CD4-positive, alpha-beta T cell treated with Interleukin-10 for 1 hour (primary cell): ENCODE results near the gene PRDM2.
"Not testable (repeated sequence)": the region's sequence is repeated elsewhere in the genome, so short reads cannot be mapped to it uniquely, and the experiment has no call there.

ENCODE experiments used
- DNase-seq: peaks from one replicate; pipeline ENCODE4 v3.0.0-alpha.2; 2020

PRDM2 gene, protein sequence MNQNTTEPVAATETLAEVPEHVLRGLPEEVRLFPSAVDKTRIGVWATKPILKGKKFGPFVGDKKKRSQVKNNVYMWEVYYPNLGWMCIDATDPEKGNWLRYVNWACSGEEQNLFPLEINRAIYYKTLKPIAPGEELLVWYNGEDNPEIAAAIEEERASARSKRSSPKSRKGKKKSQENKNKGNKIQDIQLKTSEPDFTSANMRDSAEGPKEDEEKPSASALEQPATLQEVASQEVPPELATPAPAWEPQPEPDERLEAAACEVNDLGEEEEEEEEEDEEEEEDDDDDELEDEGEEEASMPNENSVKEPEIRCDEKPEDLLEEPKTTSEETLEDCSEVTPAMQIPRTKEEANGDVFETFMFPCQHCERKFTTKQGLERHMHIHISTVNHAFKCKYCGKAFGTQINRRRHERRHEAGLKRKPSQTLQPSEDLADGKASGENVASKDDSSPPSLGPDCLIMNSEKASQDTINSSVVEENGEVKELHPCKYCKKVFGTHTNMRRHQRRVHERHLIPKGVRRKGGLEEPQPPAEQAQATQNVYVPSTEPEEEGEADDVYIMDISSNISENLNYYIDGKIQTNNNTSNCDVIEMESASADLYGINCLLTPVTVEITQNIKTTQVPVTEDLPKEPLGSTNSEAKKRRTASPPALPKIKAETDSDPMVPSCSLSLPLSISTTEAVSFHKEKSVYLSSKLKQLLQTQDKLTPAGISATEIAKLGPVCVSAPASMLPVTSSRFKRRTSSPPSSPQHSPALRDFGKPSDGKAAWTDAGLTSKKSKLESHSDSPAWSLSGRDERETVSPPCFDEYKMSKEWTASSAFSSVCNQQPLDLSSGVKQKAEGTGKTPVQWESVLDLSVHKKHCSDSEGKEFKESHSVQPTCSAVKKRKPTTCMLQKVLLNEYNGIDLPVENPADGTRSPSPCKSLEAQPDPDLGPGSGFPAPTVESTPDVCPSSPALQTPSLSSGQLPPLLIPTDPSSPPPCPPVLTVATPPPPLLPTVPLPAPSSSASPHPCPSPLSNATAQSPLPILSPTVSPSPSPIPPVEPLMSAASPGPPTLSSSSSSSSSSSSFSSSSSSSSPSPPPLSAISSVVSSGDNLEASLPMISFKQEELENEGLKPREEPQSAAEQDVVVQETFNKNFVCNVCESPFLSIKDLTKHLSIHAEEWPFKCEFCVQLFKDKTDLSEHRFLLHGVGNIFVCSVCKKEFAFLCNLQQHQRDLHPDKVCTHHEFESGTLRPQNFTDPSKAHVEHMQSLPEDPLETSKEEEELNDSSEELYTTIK (N-terminal part only)

DNA sequence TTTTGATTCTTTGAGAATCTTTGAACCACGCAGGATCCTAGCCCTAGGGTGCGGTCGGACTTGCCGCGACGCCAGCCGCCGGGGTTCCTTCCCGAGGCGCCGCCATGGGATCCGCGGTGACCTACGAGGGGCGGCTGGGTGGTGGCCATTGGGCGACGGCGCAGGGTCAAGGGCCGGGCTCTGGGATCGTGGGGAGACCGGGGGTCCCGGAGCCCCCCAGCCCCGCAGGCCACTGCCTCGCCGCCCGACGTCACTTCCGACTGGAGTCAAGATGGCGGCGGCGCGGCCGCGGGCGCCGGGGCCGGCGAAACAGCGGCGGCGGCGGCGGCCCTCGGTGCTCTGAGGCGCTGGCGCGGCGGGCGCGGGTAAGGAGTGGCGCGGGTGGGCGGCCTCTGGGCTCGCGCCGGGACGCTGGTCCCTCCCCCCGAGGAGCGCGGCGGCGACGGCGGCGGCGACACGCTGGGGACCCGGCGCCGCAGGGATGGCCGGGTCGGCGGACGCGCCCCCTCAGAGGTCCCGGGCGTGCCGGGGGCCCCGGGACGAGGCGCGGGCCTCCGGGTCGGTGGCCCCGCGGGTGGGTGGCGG is at the start of gene PRDM2:
PRDM2 (plus strand) TSS at position 253 of the 585 bp plus-strand sequence. CDS start 15,418 bp downstream, outside the sequence.
- peak; percentile 75 for DNase-seq

DNA sequence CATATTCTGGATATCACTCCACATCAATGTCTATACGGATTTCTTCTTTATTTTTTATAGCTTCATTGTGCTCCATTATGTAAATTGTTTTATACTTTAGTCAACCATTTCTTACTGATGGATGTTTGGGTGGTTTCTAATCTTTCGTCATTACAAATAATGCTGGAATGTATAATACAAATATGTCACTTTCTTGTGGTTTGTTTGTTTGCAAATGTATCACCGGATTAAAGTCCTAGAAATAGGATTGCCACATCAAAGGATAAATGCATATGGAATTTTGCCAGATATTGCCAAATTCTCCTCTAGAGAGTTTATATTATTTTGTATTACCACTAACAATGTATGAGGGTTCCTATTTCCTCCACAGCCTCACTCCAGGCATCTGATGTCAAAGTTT is 48.7 kb upstream of the PRDM2 start:
- no peak for DNase-seq

DNA sequence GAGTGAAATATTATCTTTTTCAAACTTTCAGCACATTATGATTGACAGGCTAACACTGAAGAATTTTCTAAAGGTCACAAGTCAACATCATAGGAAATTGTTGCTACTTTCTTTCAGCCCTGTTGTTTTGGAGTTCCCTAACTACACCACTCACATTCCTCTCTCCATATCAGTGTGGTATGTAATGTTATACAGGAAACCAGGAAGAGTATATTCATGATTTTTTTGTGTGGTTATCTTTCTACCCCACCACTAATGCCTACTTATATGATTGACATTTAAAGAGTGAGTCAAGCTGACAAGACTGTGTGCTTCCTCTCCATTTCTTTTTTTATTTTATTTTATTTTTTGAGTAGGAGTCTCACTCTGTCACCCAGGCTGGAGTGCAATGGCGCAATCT is 47.8 kb upstream of the PRDM2 start:
- no peak for DNase-seq

DNA sequence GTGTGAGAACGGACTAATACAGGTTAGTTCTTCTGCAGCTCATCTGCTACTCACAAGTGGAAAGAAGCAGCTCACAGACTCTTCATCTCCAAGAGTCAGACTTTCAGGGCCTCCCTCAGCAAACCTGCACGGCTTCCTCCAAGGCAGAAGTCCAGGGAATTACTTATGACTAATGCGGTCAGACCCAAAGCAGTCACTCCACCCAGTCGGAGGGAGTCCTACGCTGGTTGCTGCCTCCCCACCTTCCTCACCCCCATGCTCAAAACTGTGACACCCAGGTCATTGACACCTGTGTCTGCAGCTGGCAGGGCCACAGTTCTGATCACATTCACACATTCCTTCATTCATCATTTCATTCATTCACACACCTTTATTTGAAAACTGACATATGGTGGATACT is 38.4 kb upstream of the PRDM2 start:
- DNase-seq: no peak

DNA sequence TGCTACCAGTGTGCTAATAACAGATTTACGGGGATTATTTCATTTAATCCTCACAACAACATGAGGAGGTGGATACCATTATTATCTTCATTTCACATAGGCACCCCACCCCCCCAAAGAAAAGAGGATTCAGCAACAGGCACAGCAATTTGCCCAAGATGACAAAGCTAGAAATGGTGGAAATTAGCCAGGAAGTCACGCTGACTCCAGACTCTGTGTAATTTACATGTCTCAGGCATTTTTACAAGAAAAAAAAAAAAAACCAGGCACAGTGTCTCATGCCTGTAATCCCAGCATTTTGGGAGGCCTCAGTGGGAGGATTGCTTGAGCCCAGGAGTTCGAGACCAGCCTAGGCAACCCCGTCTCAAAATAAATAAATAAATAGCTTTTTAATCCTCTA is 37.5 kb upstream of the PRDM2 start:
- no peak for DNase-seq

DNA sequence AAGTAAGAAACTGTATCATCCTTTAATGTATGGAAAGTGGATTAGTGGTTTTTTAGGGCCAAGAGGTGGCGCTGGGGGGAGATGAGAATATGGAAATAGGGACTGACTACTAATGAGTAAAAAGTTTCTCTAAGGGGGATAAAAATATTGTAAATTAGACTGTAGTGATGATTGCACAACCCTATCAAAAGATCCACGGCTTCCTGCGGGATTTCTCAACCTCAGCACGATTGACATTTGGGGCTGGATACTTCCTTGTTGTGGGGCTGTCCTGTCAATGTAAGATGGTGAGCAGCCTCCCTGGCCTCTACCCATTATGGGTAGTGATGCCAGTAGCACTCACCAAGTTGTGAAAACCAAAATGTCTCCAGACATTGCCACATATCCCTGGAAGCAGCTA is 36.0 kb upstream of the PRDM2 start:
- DNase-seq: no peak

DNA sequence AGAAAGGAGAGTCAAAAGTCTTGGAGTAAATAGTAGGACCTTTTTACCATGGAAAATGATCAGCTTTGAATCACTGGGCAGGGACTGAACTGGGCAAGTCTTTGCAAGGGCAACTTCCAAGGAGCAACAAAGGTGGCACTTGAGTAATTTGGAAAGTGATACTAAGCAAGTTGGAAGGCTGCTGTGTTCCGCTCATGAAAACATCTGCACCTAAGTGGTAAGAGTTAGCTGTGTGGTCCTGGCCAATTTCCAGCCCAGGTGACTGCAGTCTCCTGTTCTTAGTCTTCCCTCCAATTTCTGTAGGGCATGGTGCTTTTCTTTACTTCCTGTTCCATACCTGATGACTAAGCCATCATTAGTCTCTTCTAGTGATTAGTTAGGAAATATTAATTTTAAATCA is 35.5 kb upstream of the PRDM2 start:
- no peak for DNase-seq

DNA sequence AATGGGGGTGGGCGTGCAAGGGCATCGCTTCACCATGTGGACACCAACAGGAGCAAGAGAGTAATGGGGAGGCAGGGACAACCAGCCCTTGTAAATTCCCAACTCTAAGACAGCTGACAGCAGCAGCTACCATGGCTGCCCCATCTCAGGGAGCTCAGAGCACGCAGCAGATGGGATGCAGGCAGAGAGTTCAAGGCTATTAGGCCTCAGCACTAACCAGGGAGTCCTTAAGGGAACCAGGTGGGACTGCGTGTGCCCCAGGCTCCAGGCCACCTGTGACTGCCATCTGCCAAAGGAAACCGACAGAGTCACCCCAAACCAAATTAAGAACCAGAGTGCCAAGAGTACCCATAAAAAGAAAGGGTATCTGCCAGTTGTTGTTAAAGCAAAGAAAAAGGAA is 33.7 kb upstream of the PRDM2 start:
- DNase-seq: no peak

DNA sequence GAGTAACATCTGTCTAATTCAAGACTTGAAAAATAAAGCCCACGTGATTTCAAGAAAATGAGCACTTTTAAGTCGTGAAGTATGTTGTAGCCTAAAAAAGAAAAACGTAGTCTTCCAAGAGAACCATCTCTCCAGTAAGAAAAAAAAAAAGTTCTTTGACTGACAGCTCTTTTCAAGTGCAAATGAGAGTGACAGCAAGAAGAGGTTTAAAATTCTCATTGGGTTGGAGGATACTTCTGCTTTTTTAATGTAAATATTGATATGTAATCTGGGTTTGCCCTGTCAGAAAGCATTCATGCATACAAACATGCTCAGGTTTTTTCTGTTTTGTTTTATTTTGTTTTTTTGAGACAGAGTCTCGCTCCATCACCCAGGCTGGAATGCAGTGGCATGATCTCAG is 32.3 kb upstream of the PRDM2 start:
- DNase-seq: no peak

DNA sequence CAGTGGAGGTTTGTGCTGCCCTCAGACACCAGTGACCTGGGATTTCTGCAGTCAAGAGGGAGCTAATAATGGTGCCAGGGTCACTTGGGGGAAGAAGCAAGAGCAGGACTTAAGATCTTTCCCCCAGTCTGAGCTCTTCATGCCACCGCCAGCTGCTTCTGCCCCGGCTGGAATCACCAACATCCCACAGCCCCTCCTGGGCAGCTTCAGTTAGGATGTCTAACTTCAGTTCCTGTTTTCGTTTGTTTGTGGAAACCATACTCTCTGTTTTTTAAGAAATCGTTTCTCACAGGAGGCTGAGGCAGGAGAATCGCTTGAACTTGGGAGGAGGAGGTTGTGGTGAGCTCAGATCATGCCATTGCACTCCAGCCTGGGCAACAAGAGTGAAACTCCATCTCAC is 25.6 kb upstream of the PRDM2 start:
- no peak for DNase-seq

DNA sequence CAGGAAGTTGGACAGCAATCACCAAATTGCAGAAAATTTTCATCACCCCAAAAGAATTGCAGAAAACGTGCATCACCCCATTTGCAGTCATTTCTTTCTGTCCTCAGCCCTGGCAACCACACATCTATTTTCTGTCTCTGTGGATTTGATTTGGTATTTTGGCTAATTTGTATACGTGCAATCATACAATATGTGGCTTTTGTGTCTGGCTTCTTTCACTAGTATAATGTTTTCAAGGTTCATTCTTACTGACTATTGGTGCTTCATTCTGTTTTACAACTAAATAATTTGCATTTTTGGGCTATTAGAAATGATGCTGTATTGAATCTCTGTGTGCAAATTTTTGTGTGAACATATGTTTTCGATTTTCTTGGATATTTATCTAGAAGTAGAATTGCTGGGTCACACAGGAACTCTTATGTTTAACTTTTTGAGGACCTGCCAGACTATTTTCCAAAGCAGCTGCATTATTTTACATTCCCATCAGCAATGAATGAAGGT is 24.8 kb upstream of the PRDM2 start:
- no peak for DNase-seq

DNA sequence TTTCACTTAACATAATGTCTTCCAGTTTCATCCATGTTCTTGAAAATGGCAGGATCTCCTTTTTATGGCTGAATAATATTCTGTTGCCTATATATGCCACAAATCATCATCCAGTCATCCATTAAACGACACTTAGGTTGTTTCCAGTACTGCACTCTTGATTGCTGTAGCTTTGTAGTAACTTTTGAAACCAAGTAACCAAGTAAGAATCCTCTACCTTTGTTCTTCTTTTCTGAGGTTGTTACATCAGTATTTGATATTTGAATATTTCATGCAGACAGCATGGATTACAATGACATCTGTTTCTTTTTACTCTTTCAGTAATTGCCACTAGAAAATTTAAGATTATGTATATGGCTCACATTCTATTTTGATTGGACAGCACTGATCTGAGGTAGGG is 22.1 kb upstream of the PRDM2 start:
- DNase-seq: no peak

DNA sequence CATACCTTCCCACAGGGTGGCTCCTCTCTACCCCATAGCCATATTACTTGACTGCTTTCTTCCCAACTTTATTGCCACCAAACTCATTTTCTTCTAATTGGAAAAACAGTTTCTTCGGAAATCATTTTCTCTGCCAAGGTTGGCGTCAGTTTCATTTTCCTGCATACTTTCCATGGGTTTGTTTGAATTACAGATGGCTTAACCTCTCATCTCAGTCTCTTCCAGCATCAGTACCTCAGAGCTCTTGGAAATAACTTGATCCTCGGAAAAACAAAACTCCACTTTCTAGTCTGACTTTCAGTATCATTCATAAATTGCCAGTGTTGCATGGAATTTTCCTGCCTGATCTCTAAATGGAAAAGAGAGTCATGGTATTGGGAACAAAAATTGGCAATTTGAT is 20.3 kb upstream of the PRDM2 start:
- DNase-seq: no peak

DNA sequence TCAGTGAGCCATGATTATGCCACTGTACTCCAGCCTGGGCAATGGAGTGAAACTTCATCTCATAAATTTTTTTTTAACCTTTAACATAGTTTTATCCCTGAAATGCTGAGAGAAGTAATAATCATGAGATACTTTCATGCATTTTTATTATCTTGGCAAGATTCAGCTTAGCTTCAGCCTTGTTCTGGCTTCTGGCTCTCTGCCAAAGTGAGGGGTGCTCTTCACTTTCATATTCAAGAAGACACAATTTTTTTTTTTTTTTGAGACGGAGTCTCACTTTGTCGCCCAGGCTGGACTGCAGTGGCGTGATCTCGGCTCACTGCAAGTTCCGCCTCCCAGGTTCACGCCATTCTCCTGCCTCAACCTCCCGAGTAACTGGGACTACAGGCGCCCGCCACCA is 19.4 kb upstream of the PRDM2 start:
- DNase-seq: not testable (repeated sequence)

DNA sequence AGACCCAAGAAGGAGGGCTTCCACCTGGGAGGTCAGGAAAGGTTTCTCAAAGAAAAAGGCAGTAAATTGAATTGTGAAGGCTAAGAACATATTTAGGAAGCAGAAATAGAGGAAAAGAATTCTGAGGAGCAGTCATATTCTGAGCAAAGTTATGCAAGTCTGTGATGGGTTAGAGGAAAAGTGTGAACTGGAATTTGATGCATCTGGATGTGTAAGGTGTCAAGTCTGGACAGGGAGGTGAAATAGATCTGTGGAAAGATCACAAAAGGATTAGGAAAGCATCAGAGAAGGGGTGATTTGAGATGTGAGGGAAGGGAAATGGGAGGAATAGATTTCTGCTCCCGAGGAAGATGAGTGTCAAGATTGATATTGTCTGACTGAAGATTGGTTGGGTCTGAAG is 18.1 kb upstream of the PRDM2 start:
- no peak for DNase-seq

DNA sequence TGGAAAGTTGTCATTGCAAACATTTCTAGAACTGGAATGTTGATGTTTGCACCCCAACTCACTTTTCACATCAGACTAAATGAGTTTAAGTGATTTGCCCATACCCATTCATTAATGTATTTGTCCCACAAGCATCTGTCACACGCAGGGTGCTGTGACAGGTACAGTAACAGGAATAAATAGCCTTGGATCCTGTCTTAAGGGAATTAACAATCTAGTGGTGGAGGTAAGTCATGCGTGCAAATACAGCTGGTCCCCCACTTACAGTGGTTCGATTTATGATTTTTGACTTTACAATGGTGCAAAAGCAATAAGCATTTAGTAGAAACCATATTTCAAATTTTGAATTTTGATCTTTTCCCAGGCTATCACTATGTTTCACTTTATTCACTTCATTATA is 17.5 kb upstream of the PRDM2 start:
- no peak for DNase-seq

DNA sequence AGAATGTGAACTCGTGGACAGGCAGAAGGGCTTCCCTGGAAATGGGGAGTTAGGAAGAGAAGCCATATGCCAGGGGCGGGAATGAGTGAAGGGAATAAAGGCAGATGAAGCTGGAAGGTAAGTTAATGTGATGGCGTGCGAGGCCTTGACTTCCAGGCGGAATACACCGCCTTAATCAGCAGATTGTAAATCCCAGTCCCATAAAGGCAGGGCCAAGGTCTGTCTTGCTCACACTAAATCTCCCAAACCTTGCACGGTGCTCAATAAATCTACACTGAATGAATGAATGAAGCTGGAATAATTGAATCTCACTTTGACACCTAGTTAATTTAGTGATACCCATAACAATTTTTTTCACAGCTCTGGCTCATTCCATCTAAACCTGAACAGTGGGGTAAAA is 16.8 kb upstream of the PRDM2 start:
- no peak for DNase-seq

DNA sequence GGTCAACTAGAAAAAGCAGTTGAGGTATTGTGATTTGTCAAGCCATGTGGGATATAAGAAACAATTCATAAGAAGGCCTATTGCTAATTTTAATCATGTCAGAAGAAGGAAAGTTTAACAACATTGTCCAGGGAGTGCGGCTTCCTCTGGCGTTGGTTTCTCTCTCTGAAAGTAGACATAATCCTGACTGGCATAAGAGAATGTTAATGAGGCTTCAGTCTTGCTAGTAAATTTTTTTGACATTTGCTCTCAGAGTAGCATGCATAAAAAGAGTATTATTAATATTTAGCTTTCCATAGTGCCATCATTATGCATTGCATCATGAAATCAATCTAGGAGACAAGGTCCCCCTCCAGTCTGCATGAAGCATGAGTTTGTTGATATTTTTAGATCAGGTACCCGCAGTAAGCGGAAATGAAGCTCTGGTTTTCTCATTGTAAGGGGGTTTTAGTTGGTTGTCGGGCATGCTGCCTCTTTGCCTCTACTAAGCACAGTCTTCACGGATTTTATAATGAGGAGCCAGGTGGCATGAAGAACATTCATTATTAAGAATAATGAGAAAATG is 12.8 kb upstream of the PRDM2 start:
- no peak for DNase-seq

DNA sequence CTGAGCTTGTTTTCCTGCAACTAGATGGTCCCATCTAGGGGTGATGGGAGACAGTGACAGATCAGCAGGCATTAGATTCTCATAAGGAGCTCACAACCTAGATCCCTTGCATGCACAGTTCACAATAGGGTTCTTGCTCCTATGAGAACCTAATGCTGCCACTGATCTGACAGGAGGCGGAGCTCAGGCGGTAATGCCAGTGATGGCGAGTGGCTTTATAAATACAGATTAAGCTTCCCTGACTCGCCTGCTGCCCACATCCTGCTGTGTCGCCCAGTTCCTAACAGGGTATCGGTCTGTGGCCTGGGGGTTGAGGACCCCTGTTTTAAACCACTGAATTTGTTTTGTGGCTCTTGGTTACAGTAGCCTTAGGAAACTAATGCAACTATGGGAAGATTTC is 6.9 kb upstream of the PRDM2 start:
- not testable (repeated sequence) for DNase-seq

DNA sequence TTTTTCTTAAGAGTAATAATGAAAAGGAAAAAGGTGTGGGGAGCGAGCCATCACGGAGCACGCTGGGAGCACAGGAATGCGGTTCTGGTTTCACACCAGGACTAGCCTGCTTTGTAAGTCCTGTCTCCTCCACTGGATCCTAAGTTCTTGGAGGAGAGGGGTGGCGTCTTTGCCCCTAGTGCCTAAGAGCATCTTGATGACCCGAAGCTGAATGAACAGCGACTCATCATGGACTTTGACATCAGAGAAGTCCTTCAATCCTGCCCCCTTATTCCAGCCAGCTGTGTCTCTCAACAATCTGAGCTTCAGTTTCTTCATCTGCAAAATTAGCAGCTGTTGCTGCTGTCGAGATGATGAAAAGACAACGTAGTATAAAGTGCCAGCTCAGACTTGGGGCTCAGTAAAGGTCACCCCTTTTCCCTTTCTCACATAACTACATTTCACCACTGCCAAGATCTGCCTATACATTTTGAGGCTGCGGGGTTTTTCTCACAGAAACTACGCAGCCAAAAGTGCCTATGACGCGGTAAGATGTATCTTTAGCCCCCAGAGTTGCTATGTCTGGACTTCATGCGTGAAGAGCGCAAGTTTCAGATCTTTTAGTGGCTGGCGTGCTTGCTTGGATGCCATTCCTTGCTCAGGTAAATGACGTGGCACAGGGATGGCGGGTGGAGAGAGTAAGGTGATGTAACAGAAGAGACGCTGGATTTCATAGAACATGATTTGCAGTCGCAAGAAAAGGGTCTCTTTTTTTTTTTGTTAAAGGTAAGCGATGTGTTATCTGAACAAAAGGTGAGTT is 4.9 kb upstream of the PRDM2 start:
- no peak for DNase-seq

DNA sequence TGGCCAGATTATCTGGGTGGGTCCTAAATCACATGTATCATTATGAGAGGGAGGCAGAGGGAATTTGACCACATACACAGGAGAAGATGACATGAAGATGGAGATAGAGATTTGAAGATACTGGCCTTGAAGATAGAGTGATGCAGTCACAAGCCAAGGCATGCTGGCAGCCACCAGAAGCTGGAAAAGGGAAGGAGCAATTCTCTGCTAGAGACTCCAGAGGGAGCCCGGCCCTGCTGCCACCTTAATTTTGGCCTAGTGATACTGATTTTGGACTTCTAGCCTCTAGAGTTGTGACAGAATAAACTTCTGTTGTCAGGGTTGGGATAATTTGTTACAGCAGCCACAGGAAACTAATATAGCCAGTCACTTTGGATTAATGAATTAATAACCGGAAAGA is 2.2 kb upstream of the PRDM2 start:
- DNase-seq: no peak

DNA sequence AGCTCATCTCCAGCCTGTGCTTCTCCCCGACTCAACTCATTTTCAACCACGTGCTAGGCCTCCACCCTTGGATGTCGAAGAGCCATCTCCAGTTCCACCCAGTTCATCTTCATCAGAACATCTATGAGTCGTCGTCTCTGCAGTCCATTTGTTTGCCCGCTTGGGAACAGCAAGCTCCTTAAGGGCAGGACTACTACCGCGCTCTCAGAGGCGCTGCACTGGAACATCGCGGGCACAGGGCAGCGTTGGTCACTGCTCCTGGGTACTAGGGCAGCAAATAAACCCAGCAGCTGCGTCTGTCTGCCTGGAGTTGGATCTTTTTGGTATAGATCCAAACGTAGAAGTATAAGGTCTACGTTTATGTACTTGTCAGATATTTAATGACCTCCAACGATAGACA is 478 bp upstream of the PRDM2 start:
- DNase-seq: no peak
